NCI-H524 (cell line): ENCODE measurements around the gene C11orf54.

Experiments used
- DNase-seq, 2 experiments: peaks; one replicate each; lab custom pipeline; 2025; lab: John Stamatoyannopoulos, UW

The C11orf54 gene

DNA sequence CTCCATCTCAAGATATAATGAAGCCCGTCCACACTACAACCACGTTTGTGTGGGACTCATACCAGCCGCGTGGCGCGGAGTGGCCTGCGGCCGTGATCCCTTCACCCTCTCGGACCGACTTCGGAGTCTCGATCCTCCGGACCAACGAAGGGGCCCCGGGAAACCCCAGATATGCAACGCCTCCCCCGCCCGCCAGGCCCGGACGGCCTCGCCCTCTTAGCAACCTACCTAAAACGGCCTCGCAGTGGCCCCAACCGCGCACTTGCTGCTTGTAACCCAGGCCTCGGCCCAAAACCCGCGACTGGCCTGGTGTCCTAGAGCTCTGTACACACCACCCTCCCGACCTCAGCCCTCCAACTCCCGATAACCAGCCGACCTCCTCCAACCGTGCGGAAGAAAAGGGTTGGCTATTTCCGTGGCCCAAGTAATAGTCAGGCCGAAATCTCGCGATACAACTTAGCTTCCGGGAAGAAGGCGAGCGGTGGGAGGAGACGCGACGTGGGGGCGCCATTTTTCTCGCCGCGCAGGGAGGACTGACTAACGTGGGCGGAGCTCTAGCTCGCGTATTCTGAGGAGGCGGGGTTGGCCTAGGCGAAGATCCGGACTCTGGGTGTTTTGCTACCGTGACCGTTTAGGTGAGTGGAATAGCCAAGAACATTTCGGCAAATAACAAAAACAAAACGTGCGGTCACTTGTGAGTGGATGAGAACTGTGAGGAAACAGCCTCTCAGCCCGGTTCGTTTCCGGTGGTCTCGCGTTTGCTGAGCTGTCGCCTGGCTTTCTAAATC is at the start of gene C11orf54, which contains the start of gene TAF1D:
C11orf54 (plus strand) TSS at position 579 of the 788 bp plus-strand sequence. CDS start 5,722 bp downstream, outside the sequence.
TAF1D (minus strand) TSS at position 402 of the 788 bp plus-strand sequence. CDS start 2,191 bp downstream, outside the sequence.
- peak; percentile 92 to 96 for DNase-seq

DNA sequence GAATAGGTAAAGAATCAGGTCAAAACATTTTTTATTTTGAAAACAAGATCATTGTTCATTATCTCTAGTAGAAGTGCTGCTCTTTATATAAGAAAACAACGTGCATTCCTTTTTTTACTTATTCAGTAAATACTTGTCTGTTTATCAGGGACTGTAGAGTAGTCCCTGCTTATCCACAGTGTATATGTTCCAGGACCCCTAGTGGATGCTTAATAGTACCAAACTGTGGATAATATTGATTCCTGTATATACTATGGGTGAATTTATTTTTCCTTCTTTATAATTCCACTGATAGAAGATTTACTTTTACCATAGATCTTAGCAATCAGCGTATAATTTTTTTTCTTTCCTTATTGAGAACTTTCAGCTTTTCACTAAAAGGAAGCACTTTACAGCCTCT is 47.4 kb upstream of the C11orf54 start:
- DNase-seq, result no peak

DNA sequence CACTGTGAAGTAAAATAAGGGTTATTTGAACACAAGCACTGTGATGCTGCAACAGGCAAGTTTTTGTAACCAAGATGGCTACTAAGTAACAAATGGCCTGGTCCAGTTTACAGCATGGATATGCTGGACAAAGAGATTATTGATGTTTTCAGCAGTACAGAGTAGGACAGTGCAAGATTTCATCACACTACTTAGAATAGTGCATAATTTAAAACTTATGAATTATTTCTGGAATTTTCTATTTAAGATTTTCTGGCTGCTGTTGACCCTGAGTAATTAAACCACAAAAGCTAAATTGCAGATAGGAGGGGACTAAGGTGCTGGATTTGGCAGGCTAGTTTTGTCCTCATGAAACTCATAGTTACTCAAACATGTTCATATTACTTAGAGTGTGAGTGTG is 46.9 kb upstream of the C11orf54 start:
- DNase-seq, result no peak

DNA sequence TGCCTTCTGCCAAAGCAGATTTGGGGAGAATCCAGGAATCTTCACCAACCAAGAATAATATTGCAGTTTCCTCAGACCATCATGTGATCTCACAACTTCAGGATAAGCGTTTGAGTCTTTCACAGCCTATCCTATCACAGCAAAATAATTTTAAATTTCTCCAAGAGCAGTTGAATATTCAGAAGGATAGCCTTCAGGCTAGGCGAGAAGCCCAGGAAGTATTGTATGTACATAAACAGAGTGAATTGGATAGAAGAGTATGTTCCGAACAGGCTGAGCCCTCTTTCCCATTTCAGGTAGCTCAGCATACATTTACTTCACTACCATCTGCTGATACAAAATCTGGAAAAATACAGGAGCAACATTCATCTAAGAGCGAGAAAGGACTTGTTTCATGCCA is 43.9 kb upstream of the C11orf54 start:
- DNase-seq, result no peak

DNA sequence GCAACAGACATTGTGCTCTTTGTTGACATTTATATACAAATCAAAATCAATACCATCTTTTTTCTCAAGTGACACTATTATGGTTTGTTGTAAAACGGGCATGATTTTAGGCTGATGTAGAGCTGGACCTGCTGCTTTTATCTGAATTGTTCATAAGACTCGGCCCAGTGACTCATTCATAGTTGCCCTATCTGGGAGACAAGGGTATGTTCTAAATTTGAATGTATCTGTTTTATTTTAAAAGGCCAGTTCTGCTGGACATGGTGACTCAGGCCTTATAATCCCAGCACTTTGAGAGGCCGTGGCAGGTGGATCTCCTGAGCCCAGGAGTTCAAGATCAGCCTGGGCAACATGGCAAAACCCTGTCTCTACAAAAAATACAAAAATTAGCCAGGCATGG is 40.6 kb upstream of the C11orf54 start:
- DNase-seq, result no peak

DNA sequence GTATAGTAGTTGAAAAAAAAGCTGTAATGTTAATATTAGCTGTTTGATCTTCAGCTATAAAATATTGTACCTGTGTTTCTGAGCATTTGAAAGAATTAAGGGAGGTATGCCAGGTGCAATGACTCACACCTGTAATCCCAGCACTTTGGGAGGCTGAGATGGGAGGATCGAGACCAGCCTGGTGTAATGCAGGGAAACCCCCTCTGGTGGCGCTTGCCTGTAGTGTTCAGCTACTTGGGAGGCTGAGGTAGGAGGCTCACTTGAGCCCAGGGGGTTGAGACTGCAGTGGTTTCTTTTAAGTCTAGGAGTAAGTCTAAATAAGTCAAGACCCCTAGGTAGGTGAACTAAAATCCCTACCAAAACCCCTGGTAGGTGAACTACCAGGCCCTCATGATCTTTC is 37.2 kb upstream of the C11orf54 start:
- no peak for DNase-seq

DNA sequence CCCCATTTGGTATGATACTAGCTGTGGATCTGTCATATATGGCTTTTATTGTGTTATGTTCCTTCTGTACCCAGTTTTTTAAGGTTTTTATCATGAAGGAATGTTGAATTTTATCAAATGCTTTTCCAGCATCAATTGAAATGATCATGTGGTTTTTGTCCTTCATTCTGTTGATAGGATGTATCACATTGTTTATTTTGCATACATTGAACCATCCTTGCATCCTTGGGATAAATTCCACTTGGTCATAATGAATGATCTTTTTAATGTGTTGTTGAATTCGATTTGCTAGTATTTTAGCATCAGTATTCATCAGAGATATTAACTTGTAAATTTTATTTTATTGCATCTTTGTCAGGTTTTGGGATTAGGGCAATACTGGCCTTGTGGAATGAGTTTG is 31.2 kb upstream of the C11orf54 start:
- no peak for DNase-seq

DNA sequence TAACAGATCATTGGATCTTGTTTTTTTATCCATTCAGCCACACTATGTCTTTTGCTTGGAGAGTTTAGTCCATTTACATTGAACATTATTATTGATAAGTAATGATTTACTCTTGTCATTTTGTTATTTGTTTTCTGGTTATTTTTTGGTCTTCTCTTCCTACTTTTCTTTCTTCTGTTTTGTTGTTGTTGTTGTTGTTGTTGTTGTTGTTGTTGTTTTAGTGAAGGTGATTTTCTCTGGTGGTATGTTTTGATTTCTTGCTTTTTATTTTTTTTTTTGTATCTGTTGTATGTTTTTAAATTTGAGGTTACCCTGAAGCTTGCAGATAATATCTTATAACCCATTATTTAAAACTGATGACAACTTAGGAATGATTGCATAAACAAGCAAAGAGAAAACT is 28.8 kb upstream of the C11orf54 start:
- DNase-seq, result no peak

DNA sequence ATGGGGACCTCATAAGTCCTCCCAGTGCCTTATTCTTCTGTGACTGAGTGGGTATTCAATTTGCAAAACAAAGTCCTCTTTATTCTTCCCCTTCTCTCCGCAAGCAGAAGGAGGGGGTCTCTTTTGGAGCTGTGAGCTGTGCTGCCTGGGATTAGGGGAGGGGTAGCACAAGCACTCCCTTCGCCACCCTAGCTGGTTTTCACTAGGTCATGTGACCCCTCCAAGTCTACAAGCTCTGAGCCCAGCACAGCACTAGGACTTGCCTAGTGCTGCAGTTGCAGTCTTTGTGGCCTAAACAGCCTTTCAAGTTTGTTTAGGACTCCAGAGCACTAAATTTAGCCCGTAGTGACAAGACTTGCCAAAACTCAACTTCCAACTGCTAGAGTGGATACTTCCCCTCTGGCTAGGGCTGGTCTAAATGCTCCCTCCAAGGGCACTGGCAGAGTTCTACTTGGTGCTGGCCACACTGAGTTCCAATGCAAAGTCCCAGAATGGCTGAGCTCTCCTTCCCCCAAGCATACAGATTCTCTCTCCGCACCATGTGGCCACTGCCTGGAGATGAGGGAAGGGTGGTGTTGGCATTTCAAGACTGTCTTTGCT is 25.6 kb upstream of the C11orf54 start:
- no peak for DNase-seq

DNA sequence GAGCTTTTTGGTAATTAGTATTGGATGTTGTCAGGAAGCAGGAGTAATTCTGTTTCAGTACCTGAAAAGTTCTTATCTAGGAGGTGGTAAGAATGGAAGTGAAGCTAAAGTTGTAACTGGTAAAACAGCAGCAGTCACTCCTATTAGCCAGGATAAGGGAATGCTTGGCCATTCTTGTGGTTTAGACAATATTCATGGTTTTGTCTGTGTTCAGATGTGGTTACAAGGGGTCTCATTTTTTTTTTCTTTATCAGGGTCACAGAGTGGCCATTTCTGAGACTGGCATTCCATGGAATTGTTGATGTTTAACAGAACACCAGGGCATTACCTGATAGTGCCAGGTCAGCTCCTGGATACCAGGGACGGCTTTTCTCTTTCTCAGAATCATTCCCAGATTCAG is 24.0 kb upstream of the C11orf54 start:
- DNase-seq, result no peak

DNA sequence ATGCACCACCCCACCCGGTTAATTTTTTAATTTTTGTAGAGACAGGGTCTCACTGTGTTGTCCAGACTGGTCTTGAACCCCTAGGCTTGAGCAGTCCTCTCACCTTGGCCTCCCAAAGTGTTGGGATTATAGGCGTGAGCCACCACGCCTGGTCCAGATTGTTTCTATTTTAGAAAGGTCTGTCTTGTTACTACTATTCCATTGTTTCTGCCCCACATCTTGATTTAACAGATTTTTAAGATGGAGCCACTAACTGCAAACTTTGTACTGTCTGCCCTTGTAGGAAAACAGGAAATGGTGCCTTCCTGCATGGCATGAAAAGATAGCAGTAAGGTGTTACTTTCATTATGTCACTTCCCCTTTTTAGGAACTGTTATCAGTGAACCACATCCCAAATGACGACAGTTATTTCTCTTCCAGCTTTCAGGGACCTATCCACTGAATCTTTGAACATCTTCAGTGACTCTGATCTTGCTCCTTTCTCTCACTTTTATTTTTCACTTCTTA is 23.4 kb upstream of the C11orf54 start:
- no peak for DNase-seq

DNA sequence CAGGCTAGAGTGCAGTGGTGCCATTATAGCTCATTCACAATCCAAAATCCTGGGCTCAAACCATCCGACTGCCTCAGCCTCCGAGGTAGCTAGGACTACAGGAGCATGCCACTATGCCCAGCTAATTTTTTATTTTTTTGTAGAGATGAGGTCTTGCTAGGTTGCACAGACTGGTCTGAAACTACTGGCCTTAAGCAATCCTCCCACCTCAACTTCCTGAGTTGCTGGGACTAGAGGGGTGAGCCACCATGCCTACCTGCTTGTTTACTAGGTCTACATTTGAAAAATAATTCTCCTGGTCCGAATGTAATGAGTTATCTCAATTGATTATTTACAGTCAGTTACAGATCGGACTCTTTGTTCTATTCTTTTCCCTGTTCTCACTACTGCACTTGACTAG is 22.2 kb upstream of the C11orf54 start:
- no peak for DNase-seq

DNA sequence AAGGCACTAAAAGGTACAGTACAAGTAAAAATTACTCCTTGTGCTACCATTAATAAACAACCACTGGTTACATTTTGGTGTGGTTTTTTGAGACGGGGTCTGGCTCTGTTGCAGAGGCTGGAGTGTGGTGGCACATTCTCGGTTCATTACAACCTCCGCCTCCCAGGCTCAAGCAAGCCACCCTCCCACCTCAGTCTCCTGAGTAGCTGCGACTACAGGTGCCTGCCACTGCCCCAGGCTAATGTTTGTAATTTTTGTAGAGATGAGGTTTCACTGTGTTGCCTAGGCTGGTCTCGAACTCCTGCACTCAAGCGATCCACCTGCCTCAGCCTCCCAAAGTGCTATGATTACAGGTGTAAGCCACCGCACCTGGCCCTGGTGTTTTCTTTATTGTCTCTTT is 20.9 kb upstream of the C11orf54 start:
- no peak for DNase-seq

DNA sequence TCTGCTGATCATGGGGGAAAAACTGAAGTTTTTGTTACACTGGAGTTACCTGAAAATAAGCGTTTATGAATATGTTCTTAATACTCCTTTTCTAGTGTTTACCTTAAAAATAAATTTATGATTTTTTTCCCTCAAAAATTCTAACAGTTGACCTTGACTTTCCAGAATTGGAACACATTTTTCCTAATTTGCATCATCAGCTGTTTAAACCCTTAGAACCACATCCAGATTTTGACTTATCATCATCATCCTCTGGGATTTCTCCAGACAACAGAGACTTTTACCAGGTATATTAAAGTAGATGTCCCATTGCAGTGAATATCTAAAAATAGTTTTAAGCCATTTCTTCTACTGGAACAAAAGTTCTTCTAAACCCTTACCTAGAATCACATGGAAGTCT is 17.4 kb upstream of the C11orf54 start:
- no peak for DNase-seq

DNA sequence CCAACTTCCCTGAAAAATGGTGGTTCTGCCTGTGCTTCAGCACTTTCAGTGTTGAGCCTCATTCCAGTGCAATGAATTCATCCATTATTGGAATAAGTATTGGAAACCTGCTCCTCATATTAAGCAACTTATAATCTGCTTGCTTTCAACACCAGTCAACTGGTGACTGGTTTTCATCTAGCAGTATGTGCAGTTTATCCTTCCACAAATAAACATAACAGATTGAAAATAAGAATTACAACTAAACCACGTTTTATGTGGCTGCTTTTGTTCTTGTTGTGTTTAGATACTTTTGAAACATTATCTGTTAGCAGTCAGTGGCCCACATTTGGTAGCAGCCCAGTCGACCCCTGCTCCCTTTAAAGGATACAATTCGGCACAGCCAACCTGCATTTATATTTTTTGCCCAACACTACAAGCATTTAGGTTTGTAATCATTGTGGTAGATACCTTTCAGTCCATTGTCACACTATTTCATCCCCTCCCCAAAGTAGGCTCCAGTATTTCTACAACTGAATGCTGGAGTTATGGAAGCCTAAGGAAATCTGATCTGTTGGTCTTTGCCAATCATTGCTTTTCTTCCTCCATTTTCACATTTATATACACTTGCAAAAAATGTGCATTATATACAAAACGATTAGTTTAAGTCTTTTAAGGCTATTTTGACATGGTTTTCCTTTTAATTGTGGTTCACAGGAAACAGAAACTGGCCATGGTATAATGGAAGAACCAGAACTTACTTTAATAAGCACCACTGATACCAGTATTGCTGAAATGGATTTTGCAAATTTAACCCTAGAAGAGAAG is 13.3 kb upstream of the C11orf54 start:
- DNase-seq, result no peak

DNA sequence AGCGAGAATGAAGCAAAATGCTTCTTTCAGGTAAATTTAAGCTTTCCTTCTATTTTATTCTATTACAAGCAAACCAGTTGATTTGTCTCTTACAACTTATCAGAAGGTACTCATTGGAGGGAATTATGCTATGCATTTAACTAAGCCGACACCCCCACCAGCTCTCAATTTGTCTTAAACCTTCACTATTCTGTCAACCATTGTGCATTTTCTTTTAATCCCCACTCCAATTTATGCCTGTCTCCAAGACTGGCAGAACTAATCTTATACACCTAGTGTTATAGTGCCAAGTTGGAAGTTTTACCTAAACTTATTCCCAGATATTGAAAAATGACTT is 12.7 kb upstream of the C11orf54 start:
- no peak for DNase-seq

DNA sequence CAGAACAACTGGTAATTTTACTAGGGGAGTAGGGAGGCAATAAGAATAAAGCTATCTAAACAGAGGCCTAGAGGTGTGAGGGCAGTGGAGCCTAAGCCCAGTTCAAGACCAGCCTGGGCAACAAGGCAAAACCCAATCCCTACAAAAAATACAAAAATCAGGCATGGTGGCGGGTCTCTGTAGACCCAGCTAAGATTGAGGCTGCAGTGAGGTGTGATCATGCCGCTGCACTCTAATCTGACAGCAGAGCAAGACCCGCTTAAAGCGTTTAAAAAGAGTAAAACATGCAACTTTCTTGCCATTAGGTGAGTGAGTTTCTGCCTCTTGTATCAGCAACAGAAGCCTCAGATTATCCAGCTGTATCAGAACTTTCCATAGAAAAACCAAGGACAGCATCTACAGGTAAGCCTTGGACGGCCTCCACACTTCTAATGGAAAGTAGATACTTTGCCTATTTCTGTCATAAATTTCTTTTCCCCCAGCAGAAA is 12.3 kb upstream of the C11orf54 start:
- no peak for DNase-seq

DNA sequence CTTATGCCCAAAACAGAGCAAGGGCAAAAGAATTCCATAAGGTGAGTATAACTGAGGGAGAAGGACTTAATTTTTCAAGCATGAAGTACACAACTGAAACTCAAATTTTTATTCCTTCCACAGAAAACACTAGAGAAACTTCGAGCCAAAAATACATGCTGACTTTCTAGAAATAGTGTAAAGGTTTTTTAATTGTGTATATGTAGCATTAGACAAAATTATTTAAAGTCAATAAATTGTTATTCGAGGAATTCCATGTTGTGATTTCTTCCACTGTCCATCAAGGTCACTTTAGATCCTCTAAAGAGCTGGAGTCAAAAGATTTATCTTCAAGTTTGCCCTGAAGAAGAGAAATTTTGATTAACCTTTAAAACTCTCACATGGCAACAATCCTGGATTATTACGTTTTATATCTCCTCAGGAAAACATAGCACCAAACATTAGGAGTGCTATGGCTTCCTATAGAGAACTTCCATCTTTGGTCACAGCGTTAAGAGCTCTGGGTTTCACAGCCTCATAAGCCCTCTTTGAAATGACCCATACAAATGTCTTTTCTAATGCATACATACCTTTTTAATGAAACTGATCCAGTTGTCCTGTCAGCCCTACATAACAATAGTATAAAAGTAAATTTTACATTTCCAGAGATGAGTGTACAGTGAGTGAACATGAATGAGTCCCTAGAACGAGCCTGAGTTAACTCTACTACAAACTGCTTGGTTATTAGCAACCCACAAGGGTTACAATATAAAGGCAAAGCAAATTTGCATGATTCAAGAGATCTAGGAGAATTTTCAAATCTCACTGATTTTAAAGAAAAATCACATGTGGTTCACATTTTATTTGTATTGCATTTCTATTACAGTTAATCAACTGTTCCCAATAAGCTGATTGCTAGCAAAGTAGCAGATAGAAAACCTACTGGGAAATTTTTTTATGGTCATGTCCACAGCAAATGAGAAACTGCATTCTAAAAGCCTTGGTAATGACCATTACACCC is 11.1 kb upstream of the C11orf54 start:
- no peak for DNase-seq

DNA sequence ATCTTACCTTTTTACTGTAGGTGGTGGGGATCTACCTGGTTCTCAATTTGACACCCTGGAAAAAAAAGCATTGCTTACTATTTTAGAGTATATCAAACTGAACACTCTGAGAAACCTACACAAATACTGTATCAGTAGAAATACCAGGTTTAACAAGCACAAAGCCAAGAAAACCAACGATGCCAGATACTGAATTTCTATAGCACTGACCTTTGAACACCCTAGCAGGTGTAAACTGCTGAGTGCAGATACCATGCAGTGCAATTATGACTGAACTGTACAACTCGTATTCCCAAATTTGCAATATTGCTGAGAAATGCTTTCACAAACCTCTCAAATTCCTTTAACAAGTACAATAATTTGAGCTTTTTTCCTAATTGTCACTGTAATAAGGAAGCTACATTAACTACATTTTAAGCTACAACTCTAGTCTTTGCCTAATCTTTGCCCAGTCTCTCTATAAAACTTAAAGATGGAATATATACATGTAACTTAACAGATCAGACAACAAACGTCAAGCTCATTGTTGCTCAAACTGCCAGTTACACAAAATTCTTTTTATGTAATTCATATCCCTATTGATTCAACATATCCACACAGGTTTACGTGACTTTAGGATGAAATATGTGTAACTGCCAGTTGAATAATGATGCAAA is 9.1 kb upstream of the C11orf54 start:
- no peak for DNase-seq

DNA sequence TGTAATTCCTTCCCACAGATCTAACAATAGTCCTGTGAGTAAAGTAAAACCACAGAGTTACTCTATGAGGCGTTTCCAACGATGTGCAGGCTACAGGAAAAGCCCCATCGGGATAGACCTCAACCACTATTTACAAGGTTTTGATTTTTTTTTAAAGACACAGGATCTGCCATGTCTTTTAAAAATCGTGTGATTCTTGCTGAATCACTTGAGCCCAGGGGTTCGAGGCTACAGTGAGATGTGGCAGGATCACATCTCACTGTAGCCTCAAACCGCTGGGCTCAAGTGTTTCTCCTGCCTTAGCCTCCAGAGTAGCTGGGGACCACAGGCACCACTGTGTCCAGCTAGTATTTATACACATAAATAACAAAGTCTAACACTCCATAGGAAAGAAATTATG is 8.0 kb upstream of the C11orf54 start:
- no peak for DNase-seq
